Psoas muscle (tissue), 8 donors: Measurements from ENCODE around the gene LGR5. TPM values are rescaled to one million over a fixed set of nuclear protein-coding genes. Genes with fewer than 3 reads are reported as not detected.
A peak's percentile ranks its signal among the peaks of the same experiment; 100 is the strongest.

Source experiments
- ATAC-seq, 4 donors: fragments of 200-7000 bp; cut with Tn5 transposase; one replicate each; pipeline ENCODE4 v1.9.1; 2020; ENCODE audit warnings: moderate library complexity in 3 of 4, mild to moderate bottlenecking in 2 of 4
- DNase-seq, 2 donors: peaks; one replicate each; pipeline ENCODE4 v3.0.0-alpha.2; 2020
- H3K27ac ChIP-seq: fragments of 200-600 bp; one replicate; pipeline ENCODE4 v1.8.0; 2022
- H3K27me3 ChIP-seq, 3 donors: fragments of 200-600 bp in 1 of 3; one replicate each; pipeline versions ENCODE4 v1.6.1 to v1.8.0; 2013 to 2022; ENCODE audit warnings: low read length in 2 of 3, mild to moderate bottlenecking in 2 of 3, moderate library complexity in 1 of 3; ENCODE audit not compliant: insufficient read depth in 3 of 3
- H3K36me3 ChIP-seq, 2 donors: fragments of 200-600 bp in 1 of 2; one replicate each; pipeline versions ENCODE4 v1.6.1 to v1.8.0; 2013 to 2022; ENCODE audit warnings: low read depth in 1 of 2, mild to moderate bottlenecking in 1 of 2, moderate library complexity in 1 of 2; ENCODE audit not compliant: insufficient read depth in 1 of 2
- H3K4me1 ChIP-seq: fragments of 200-600 bp; one replicate; pipeline ENCODE4 v1.8.0; 2022
- H3K4me3 ChIP-seq: fragments of 200-600 bp; one replicate; pipeline ENCODE4 v1.8.0; 2022; ENCODE audit warnings: mild to moderate bottlenecking
- H3K9me3 ChIP-seq: fragments of 200-600 bp; one replicate; pipeline ENCODE4 v1.8.0; 2022
- CTCF ChIP-seq: fragments of 200-600 bp; IDR thresholded peaks from one replicate; pipeline ENCODE4 v1.8.0; 2022; ENCODE audit warnings: antibody characterized with exemption
- WGBS, 3 donors: extraction: QIAGEN DNeasy Blood & Tissue Kit; methylation state at CpG; one replicate each; pipeline versions ENCODE4 v1.1.6 to v1.1.7; 2013; 5-methylcytosine and 5-hydroxymethylcytosine counted together
- intact Hi-C, 2 donors: fragments of 100-400 bp; cut with DNase I; formaldehyde crosslinking; loops; one replicate each; pipeline versions ENCODE4 v1.11.0 to v1.14.2; 2022
- polyA plus RNA-seq, 3 donors: library from polyadenylated mRNA; stranded (reverse); fragments of 200-250 nt; gene quantifications; one replicate each; pipeline ENCODE4 v1.2.3, GENCODE V29; 2013
- total RNA-seq, 4 donors: library from RNA; stranded (reverse); fragmentation: NEBNext Ultra II Directional in 2 of 4; extraction: Animal tissue kit (Norgen Biotek cat#: 25700) in 2 of 4; gene quantifications; one replicate each; pipeline versions ENCODE4 v1.2.1 to v1.2.4, GENCODE V29; 2021 to 2023
- donor health status: healthy with polysubstance abuse.
- donor health status: DM: no; HTN: no; CAD: no; lungs with moderate emphysema.
- donor health status: Bipolar disorder and iron deficiency.
- donor health status: healthy.
- donor health status: DM: yes; HTN: yes; CAD: no.
- donor health status: DM: no; HTN: no; CAD: no.
- donor health status: DM: no; HTN: no; CAD: no.
- donor health status: DM: yes; HTN: yes; CAD: no.

Gene LGR5
- total and polyA plus RNA-seq, 7 donors = 0.04 to 19.5 (median 4.9) TPM

GRCh38 chr12:71503579-71504391, 64.2 kb downstream of the LGR5 start:
- no peak overlapping the region for H3K27ac ChIP-seq

GRCh38 chr12:71504476-71504875, 64.9 kb downstream of the LGR5 start:
- Histone ChIP-seq H3K27me3 (no peaks in the 10 kb centered on the region), H3K27ac (no peak overlapping the region), H3K36me3 (no peaks in the 10 kb centered on the region), H3K9me3 (no peaks in the 10 kb centered on the region), H3K4me3 (no peak overlapping the region), H3K4me1 (no peaks in the 10 kb centered on the region)
- intact Hi-C loops = no loop called here
- no peak for DNase-seq
- no peak for ATAC-seq
- no peak for TF ChIP-seq CTCF
- WGBS, 3 donors = 42 to 53% (median 44%) methylated on average over 3 of the region's 3 CpGs

More at GRCh38 chr12:71503579-71504391, 64.2 kb downstream of the LGR5 start:
- H3K36me3 ChIP-seq = no peaks in the 10 kb centered on the region
- ATAC-seq (no peak), DNase-seq (no peak)
- no peak overlapping the region for H3K4me3 ChIP-seq
- TF ChIP-seq CTCF = no peak
- no peaks in the 10 kb centered on the region for H3K4me1 ChIP-seq
- intact Hi-C loops = no loop called here
- WGBS, 3 donors = 22 to 35% (median 25%) methylated on average over 3 of the region's 3 CpGs
- no peaks in the 10 kb centered on the region for H3K9me3 ChIP-seq
- no peaks in the 10 kb centered on the region for H3K27me3 ChIP-seq

GRCh38 chr12:71509705-71510104, 70.1 kb downstream of the LGR5 start:
- H3K4me3 ChIP-seq = no peak overlapping the region
- WGBS, 3 donors = 29 to 60% (median 47%) methylated on average over 3 of the region's 3 CpGs
- intact Hi-C loops = no loop called here

GRCh38 chr12:71517145-71517846, 77.7 kb downstream of the LGR5 start:
- intact Hi-C loops = no loop called here

More at GRCh38 chr12:71509705-71510104, 70.1 kb downstream of the LGR5 start:
- no peaks in the 10 kb centered on the region for H3K9me3 ChIP-seq
- DNase-seq (no peak), ATAC-seq (peak in 2 of 4 donors; percentile 27 to 70)
- H3K27me3 ChIP-seq = no peaks in the 10 kb centered on the region
- no peak for TF ChIP-seq CTCF
- H3K4me1 ChIP-seq = no peaks in the 10 kb centered on the region
- no peaks in the 10 kb centered on the region for H3K36me3 ChIP-seq
- H3K27ac ChIP-seq = peak overlapping the region; percentile 14

More at GRCh38 chr12:71517145-71517846, 77.7 kb downstream of the LGR5 start:
- DNase-seq = no peak
- no peak overlapping the region for H3K4me3 ChIP-seq
- no peaks in the 10 kb centered on the region for H3K4me1 ChIP-seq
- H3K9me3 ChIP-seq = no peaks in the 10 kb centered on the region
- H3K27ac ChIP-seq = no peak overlapping the region
- WGBS, 3 donors = 84 to 85% (median 85%) methylated on average over 2 of the region's 2 CpGs
- no peak for ATAC-seq
- H3K36me3 ChIP-seq = no peaks in the 10 kb centered on the region
- no peak for TF ChIP-seq CTCF
- H3K27me3 ChIP-seq = no peaks in the 10 kb centered on the region
